Erythroblast (primary cell): ENCODE results near the gene ARRB1.

Source experiments
- GATA1 ChIP-seq: IDR thresholded peaks from 2 replicates; pipeline ENCODE4 v1.6.1; 2011; ENCODE audit warnings: low read depth, mild to moderate bottlenecking, control low read depth, low read length, moderate library complexity
- POLR2A ChIP-seq: IDR thresholded peaks from 2 replicates; pipeline ENCODE4 v1.6.1; 2011; ENCODE audit warnings: mild to moderate bottlenecking, low read length

GRCh38 chr11:75341612-75342011 lies 9.8 kb downstream of the ARRB1 start:
- TF ChIP-seq POLR2A (no peak), GATA1 (no peak)
